Ovary (tissue), 9 donors: ENCODE results near the gene GCC2. TPM values are rescaled to one million over a fixed set of nuclear protein-coding genes. Genes with fewer than 3 reads are reported as not detected.

ENCODE experiments used
- DNase-seq, 5 donors: peaks; one replicate each; pipeline ENCODE4 v3.0.0-alpha.2; 2019 to 2020
- H3K27ac ChIP-seq, 2 donors: fragments of 200-600 bp; one replicate each; pipeline versions ENCODE4 v1.5.1 to v1.8.0; 2019 to 2022
- H3K27me3 ChIP-seq: fragments of 200-600 bp; one replicate; pipeline ENCODE4 v1.8.0; 2022
- H3K36me3 ChIP-seq: fragments of 200-600 bp; sonication (generic); one replicate; pipeline ENCODE4 v1.5.1; 2019
- H3K4me1 ChIP-seq: one replicate; pipeline ENCODE4 v1.8.1; 2013; ENCODE audit warnings: mild to moderate bottlenecking, moderate library complexity; ENCODE audit not compliant: insufficient read depth
- H3K4me3 ChIP-seq: fragments of 200-600 bp; sonication (generic); one replicate; pipeline ENCODE4 v1.5.1; 2017
- H3K9me3 ChIP-seq, 2 donors: fragments of 200-600 bp in 1 of 2; sonication (generic) in 1 of 2; one replicate each; pipeline versions ENCODE4 v1.5.1 to v1.8.1; 2013 to 2019; ENCODE audit warnings: mild to moderate bottlenecking in 1 of 2, moderate library complexity in 1 of 2
- EP300 ChIP-seq: sonication (generic); formaldehyde crosslinking; IDR thresholded peaks from one replicate; pipeline ENCODE4 v1.6.1; 2017; ENCODE audit warnings: antibody characterized with exemption
- POLR2A ChIP-seq: fragments of 450-650 bp; IDR thresholded peaks from one replicate; pipeline ENCODE4 v1.6.1; 2017; ENCODE audit warnings: antibody characterized with exemption, mild to moderate bottlenecking, moderate library complexity
- WGBS, 3 donors: extraction: QIAGEN DNeasy Blood & Tissue Kit in 1 of 3; methylation state at CpG; one replicate each; pipeline versions ENCODE4 v1.1.5 to v1.1.7; 2013 to 2017; 5-methylcytosine and 5-hydroxymethylcytosine counted together
- intact Hi-C, 4 donors: fragments of 100-400 bp; cut with DNase I; formaldehyde crosslinking; loops; one replicate each; pipeline versions ENCODE4 v1.11.0 to v1.15.1; 2022 to 2023
- polyA plus RNA-seq, 2 donors: library from polyadenylated mRNA; stranded (reverse); fragments of 200-250 nt in 1 of 2; fragments of 350-450 nt in 1 of 2; fragmentation: Illumina TruSeq in 1 of 2; extraction: RNeasy Lipid Tissue Mini Kit (QIAGEN cat#74804) in 1 of 2; gene quantifications; one replicate each; pipeline ENCODE4 v1.2.3, GENCODE V29; 2013 to 2014
- total RNA-seq, 7 donors: library from RNA; depleted of rRNA in 2 of 7; stranded (reverse); fragments of >200 nt in 2 of 7; fragmentation: NEBNext Ultra II Directional in 3 of 7; extraction: Animal tissue kit (Norgen Biotek cat#: 25700) in 3 of 7; gene quantifications; one replicate each; pipeline versions ENCODE4 v1.1.0 to v1.2.4, GENCODE V29; 2016 to 2023
- TF ChIP-seq, protein P1 (sequence below), 3 donors: fragments of 450-650 bp in 2 of 3; fragments of 200-600 bp in 1 of 3; IDR thresholded peaks; one replicate each; pipeline versions ENCODE4 v1.5.1 to v1.8.0; 2016 to 2022; ENCODE audit warnings: antibody characterized with exemption in 3 of 3, mild to moderate bottlenecking in 1 of 3
- donor health status: DM: no; HTN: no; CAD: no; lungs with moderate emphysema.
- donor health status: DM: no; HTN: no; CAD: no.
- donor health status: Bipolar disorder and iron deficiency.
- donor health status: DM: yes; HTN: yes; CAD: no.
- donor health status: DM: no; HTN: no; CAD: no.
- donor health status: DM: yes; HTN: yes; CAD: no.

Gene GCC2
- total and polyA plus RNA-seq, 9 donors, result 14.9 to 53.0 (median 42.1) TPM

DNA sequence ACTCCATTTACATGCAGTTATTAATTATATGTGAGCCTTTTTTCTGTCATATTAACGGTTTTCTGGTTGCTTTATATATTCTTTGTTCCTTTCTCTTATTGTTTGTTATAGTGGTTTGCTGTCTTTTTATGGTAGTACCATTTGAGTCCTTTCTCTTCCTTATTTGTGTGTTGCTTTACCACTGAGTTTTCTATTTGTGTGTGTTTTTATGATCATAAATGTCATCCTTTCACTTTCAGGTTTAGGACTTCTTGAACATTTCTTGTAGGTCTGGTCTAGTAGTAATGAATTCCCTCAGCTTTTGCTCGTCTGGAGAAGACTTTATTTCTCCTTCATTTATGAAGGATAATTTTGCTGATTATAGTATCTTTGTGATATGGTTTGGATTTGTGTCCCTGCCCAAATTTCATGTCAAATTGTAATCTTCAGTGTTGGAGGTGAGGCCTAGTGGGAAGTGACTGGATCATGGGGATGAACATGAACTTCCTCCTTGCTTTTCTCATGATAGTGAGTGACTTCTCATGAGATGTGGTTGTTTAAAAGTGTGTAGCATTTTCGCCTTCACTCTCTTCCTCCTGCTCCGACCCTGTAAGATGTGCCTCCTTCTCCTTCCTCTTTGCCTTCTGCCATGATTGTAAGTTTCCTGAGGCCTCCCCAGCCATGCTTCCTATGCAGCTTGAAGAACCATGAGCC, 11.5 kb downstream of the GCC2 start:
- H3K36me3 ChIP-seq, result no peaks in the 10 kb centered on the region
- intact Hi-C loops, result no loop called here
- H3K27me3 ChIP-seq, result no peaks in the 10 kb centered on the region
- no peak overlapping the region for H3K4me3 ChIP-seq
- no peak overlapping the region for H3K27ac ChIP-seq
- no peaks in the 10 kb centered on the region for H3K4me1 ChIP-seq
- no peak for TF ChIP-seq POLR2A
- no peak for TF ChIP-seq EP300
- TF ChIP-seq, protein P1, sequence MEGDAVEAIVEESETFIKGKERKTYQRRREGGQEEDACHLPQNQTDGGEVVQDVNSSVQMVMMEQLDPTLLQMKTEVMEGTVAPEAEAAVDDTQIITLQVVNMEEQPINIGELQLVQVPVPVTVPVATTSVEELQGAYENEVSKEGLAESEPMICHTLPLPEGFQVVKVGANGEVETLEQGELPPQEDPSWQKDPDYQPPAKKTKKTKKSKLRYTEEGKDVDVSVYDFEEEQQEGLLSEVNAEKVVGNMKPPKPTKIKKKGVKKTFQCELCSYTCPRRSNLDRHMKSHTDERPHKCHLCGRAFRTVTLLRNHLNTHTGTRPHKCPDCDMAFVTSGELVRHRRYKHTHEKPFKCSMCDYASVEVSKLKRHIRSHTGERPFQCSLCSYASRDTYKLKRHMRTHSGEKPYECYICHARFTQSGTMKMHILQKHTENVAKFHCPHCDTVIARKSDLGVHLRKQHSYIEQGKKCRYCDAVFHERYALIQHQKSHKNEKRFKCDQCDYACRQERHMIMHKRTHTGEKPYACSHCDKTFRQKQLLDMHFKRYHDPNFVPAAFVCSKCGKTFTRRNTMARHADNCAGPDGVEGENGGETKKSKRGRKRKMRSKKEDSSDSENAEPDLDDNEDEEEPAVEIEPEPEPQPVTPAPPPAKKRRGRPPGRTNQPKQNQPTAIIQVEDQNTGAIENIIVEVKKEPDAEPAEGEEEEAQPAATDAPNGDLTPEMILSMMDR (IDR thresholded peaks at IDR 0.05), result no peak
- no peak for DNase-seq
- 71 to 81% (median 80%) methylated on average over 4 of the region's 4 CpGs for WGBS, 3 donors
- H3K9me3 ChIP-seq, result no peaks in the 10 kb centered on the region

GRCh38 chr2:108477099-108477498, 28.1 kb downstream of the GCC2 start:
- Histone ChIP-seq H3K4me1 (no peaks in the 10 kb centered on the region), H3K9me3 (no peaks in the 10 kb centered on the region), H3K36me3 (no peaks in the 10 kb centered on the region), H3K27me3 (no peaks in the 10 kb centered on the region), H3K27ac (no peak overlapping the region), H3K4me3 (no peak overlapping the region)
- DNase-seq, result no peak
- WGBS, 3 donors, result 83 to 89% (median 86%) methylated on average over 1 of the region's 1 CpG
- TF ChIP-seq, protein P1 (IDR thresholded peaks at IDR 0.05), result no peak
- no peak for TF ChIP-seq EP300
- intact Hi-C loops, result no loop called here

- TF ChIP-seq, protein P1 (IDR thresholded peaks at IDR 0.05), result no peak
- no peak for TF ChIP-seq POLR2A
- no peak overlapping the region for H3K27ac ChIP-seq
- no peaks in the 10 kb centered on the region for H3K4me1 ChIP-seq
- no peak overlapping the region for H3K4me3 ChIP-seq
- no peaks in the 10 kb centered on the region for H3K27me3 ChIP-seq
- intact Hi-C loops, result no loop called here
- WGBS, 3 donors, result 93 to 95% (median 94%) methylated on average over 2 of the region's 2 CpGs
- H3K9me3 ChIP-seq, result no peaks in the 10 kb centered on the region
- no peaks in the 10 kb centered on the region for H3K36me3 ChIP-seq
- no peak for DNase-seq
Observed at GRCh38 chr2:108485253-108485652, 36.2 kb downstream of the GCC2 start.

- no peak overlapping the region for H3K27ac ChIP-seq
- H3K4me3 ChIP-seq, result no peak overlapping the region
- no peaks in the 10 kb centered on the region for H3K4me1 ChIP-seq
- H3K9me3 ChIP-seq, result no peaks in the 10 kb centered on the region
- H3K36me3 ChIP-seq, result no peaks in the 10 kb centered on the region
- H3K27me3 ChIP-seq, result no peaks in the 10 kb centered on the region
- intact Hi-C loops, result no loop called here
- TF ChIP-seq POLR2A (no peak), EP300 (no peak)
- TF ChIP-seq, protein P1 (IDR thresholded peaks at IDR 0.05), result no peak
- no peak for DNase-seq
Observed at GRCh38 chr2:108490506-108491122, 41.6 kb downstream of the GCC2 start.
